DMS79 treated with DMSO at 0.1 percent for 48 hours (cell line): ENCODE data around the gene KCTD20.

Source experiments
- DNase-seq: peaks from one replicate; lab custom pipeline; 2025; lab: John Stamatoyannopoulos, UW

Gene KCTD20

GRCh38 chr6:36493859-36494258 lies 51.1 kb downstream of the KCTD20 start:
- DNase-seq = no peak

GRCh38 chr6:36495086-36495485 lies 52.3 kb downstream of the KCTD20 start:
- DNase-seq = no peak

- DNase-seq = no peak
Observed at GRCh38 chr6:36499918-36500317, 57.1 kb downstream of the KCTD20 start.

- DNase-seq = no peak
Observed at GRCh38 chr6:36501686-36502085, 58.9 kb downstream of the KCTD20 start.

GRCh38 chr6:36504181-36504580 lies 61.4 kb downstream of the KCTD20 start:
- DNase-seq = no peak

- DNase-seq = no peak
Observed at GRCh38 chr6:36504982-36505381, 62.2 kb downstream of the KCTD20 start.

- DNase-seq = no peak
Observed at GRCh38 chr6:36505744-36506534, 63.1 kb downstream of the KCTD20 start.

GRCh38 chr6:36506611-36507010 lies 63.8 kb downstream of the KCTD20 start:
- no peak for DNase-seq

- DNase-seq = no peak
Observed at GRCh38 chr6:36508532-36508931, 65.7 kb downstream of the KCTD20 start.

- no peak for DNase-seq
Observed at GRCh38 chr6:36510365-36510764, 67.6 kb downstream of the KCTD20 start.

GRCh38 chr6:36514554-36515456 lies 72.0 kb downstream of the KCTD20 start:
- DNase-seq = no peak

- no peak for DNase-seq
Observed at GRCh38 chr6:36515844-36516243, 73.0 kb downstream of the KCTD20 start.

- no peak for DNase-seq
Observed at GRCh38 chr6:36516559-36516958, 73.8 kb downstream of the KCTD20 start.

- no peak for DNase-seq
Observed at GRCh38 chr6:36516988-36517387, 74.2 kb downstream of the KCTD20 start.

GRCh38 chr6:36517408-36517807 lies 74.6 kb downstream of the KCTD20 start:
- no peak for DNase-seq

GRCh38 chr6:36519352-36519751 lies 76.6 kb downstream of the KCTD20 start:
- DNase-seq = no peak

GRCh38 chr6:36523451-36523850 lies 80.7 kb downstream of the KCTD20 start:
- no peak for DNase-seq

- DNase-seq = no peak
Observed at GRCh38 chr6:36523936-36524499, 81.2 kb downstream of the KCTD20 start.

GRCh38 chr6:36524871-36525270 lies 82.1 kb downstream of the KCTD20 start:
- DNase-seq = no peak

GRCh38 chr6:36525346-36525745 lies 82.5 kb downstream of the KCTD20 start:
- no peak for DNase-seq

GRCh38 chr6:36526066-36526465 lies 83.3 kb downstream of the KCTD20 start:
- no peak for DNase-seq

GRCh38 chr6:36533321-36533720 lies 90.5 kb downstream of the KCTD20 start:
- DNase-seq = no peak
